ENCODE measurements around the gene KIRREL3.

KIRREL3 gene

DNA sequence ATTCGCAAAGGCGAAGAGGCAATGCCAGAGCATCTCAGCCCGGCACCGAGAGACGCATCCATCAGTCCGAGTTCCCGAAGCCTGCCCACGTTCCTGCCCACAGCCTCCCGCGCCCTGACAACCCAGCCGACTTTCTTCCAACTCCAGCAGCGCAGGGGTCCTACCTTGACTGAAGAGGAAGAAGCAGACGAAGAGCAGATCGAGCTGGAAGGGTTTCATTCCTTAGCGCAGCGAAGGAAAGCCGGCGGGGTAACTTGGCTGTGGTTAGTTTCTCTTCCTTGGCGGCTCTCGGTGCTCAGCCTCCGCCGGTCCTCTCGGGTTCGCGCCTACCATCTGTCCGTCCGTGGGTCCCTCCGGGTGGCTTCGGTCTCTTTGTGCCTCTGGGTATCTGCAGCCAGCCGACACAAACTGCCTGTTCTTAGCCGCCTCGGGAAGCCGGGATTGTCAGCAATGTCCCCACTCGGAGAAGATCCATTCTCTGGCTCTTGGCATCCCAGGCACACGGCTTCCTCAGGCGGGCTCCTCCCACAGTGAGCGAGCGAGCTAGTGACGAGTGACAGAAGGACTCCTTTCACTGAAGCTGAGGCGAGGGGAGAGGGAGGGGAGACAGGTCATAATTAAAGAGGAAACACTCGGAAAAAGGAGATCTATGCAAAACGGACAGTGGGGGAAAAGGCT lies at the start of gene KIRREL3:
Gene KIRREL3, minus strand, starts transcription at position 480 of the 678 bp plus-strand sequence.
- DNase-seq: no peak

DNA sequence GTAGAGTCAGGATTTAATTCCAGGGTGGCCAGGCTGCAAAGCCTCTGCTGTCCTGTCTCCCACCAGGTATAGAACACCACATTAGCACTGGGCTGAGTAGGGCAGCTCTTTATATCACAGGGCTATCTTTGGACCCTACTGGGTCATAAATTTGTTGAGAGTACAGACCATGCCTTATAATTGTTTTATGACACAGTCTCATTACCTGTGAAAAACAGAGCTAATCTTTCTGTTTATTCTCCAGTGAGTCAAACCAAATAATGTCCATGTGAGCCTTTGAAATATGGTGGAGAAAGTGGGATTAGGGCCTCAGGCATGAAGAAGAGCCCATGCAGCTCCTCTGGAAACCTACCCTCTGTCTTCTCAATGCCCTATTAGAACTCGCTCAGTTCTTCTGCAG lies 49.6 kb upstream of the KIRREL3 start:
- no peak for DNase-seq

DNA sequence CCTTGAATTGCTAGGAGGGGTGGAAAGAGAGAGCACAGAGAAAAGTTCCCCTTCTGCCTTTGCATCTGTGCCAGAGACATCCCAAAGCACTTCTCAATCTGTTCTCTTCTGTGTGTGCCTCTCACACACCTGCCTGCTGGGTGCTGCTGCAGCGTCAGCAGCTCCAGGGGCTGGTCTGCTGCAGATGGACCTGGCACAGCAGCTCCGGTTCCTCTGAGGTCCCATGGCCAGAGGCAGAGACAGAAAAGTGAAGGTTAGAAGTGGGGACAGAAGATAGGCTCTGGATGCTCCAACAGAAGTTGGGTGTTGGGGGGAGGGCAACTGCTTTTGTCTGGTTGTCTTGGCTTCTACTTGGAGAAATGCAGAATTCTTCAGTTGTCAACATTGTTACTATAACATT lies 48.9 kb upstream of the KIRREL3 start:
- DNase-seq: no peak

DNA sequence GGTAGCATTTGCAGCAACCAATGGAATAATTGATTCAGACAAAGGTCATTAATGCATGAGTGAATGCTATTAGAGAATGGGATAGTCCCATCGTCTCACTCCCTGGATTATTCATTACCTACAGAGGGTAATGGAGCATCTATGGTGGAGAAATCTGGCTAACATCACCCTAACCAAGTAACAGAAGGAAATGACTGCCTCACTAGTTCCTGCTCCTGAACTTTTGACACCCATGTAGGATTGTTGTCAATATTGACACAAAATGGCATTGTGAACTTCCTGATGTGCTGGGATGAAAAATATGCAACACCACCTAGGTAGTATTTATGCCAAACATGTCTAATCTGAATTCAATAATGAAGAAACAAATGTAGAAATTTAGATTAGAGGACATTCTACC lies 44.0 kb upstream of the KIRREL3 start:
- DNase-seq: no peak

DNA sequence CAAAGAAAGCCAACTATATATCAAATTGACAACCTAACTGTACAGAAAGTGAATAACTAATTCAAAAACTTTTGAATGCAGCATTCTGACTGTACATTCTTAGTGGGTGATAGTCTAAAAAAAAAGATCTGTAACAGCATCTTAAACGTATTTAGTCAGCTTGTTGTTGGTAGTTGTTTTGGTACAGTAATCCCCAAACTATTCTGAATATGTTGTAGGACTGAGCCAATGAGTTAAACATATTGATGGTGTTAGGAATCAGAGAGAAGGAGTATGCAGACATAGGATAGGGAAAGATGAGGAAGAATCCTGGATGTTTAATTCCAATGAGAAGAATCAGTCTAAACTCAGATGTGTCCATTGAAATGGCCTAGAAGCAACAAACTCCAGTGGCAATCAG lies 41.9 kb upstream of the KIRREL3 start:
- no peak for DNase-seq

DNA sequence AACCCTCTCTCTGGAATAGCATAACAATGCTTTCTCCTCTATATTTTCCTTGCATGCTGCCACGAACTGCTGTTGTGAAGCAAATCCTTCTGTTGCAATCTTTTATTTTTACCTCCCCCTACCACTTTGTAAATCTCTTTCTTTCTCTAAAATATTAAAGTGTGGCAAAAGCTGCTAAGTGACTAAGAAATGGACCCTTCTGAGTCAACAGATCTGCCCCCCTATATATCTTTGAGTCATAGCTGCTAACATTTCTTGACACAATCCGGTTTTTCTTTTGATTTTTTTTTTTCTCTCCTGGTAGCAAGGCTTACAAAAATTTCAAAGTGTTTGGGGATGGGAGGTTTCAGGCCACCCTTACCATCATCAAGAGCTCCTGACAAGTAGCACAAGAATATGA lies 39.0 kb upstream of the KIRREL3 start:
- no peak for DNase-seq

DNA sequence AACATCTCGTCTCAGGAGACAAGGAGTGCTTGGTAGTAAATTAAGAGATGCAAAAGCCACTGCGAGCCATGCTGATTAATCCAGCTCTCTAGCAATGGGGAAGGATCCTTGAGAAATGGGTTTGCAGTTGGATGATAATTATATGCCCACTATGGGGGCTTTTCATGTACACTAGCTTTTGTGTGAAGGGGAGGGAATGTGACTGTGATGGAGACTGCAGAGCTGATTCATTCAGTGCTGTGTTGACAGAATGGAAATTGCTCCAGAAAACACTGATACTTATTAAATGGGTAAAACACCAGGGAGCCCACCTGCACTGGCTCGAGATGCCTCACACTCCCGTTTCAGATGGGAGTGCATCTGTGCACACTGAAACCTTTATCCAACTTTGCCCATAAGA lies 37.0 kb upstream of the KIRREL3 start:
- DNase-seq: no peak

DNA sequence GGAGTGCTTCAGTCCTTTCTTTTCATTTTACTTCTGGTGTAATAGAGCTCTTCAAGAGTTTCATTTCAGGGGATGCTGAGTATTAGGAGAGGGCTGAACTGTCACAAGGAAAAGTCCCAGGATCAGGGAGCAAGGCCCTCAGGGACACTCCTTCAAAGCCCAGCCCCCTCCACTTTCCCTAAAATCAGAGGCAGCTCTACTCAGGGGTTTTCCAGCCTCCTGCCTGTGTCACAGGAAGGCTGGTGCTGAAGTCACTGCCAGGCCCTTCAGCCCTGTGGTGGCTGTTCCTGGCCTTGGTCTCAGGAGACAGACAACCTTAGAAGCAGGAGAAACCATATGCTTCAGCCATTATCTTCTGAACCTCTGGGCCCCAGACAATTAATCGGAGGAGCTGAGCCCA lies 36.4 kb upstream of the KIRREL3 start:
- DNase-seq: no peak

DNA sequence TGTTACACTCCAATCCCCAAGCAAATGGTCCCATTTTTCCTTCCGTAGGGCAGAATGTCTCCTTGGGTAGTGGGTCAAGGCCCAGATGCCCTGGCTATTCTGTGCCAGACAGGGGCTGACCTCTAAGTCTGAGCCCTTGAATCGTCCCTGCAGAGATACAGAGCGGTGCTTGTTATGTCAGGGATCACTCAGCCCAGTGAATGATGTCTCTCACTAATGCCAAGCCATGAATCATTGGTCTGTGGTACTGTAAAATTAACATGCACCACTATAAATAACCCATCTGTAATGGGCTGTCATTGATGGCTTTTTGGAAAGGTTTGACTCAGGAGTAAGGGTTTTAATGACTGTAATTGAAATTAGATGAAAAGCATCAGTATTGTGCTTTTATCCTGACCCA lies 35.3 kb upstream of the KIRREL3 start:
- DNase-seq: no peak

DNA sequence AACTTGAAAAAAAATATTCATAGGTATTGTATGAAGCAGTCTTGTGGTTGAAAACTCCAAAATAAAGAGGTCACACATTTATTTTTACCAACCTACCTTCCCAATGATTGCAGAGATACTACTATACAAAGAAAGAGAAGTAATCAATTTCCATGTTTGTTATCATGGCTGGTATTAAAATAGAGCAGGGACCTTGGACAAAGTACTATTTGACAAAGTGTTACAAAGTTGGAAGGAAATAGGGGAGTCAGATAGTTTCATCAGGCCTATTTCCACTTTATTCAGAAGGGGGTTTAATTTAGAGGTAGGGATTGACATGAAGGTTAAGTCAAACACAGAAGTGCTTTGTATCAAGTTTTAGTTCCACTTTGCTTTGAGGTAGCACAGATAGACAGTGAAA lies 34.4 kb upstream of the KIRREL3 start:
- no peak for DNase-seq

DNA sequence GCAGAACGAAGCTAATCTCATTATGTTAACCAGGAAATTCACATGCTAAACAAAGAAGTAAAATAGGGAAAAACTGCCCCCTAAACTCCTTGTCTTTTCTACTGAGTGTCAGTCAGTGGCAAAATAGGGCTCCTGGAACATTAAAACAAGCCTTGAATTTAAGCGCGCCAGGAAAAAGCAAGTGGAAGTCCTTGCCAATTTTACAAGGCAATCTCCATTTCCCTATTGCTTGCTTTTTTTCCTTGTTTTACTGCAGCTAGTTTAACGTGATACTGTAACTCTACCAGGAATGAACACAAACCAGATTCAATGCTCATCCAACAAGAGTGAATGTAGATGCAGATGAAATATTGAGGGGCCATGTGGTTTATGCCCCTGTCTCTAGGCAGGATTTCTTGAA lies 28.1 kb upstream of the KIRREL3 start:
- no peak for DNase-seq

DNA sequence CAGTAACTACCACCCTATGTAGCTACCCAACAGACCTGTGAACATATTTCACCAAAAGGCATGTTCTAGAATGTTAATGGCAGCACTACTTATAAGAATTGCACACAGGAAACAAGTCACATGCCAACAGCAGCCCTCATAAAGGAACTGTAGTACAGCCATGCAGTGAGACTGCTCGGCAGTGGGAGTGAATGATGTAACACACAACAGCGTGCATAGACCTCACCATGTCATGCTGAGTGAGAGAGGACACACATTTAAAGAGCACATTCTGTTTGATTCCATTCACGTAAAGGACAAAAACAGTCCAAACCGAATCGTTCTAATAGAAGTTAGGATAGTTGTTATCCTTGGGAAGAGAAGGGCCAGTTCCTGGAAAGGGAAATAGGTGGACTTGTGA lies 27.2 kb upstream of the KIRREL3 start:
- DNase-seq: no peak

DNA sequence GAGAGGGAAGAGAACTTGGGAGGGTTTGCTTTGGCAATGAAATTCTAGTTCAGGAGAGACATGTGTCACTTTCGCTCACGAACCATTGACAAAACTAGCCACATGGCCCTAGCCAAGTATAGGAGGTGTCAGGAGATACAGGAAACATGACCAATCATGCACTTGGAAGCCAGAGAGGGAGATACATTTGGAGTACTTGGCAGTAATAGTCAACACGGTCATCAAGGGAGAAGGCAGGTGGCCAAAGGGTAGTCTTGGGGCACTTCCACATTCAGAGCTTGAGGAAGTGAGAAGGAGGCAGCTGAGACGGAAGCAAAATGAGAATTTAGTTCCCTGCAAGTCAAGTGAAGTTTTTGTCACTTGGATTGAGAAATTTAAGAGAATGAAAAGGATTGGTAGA lies 26.4 kb upstream of the KIRREL3 start:
- DNase-seq: no peak

DNA sequence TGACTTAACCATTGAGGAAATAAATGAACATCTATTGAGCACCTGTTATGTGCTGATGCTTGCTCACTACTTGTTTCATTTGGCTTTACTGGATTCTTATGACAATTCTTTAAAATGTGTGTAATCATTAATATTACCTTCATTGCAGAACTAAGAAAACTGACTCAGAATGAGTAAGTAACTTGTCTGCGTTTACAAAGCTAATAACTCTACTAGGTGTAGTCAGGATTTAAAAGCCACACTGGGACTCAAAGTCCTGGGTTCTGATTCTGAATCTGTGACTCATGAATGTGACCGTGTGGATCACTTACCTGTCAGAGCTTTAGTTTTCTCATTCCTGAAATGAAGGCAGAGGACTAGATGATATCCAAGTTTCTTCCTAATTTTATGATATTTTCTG lies 23.4 kb upstream of the KIRREL3 start:
- DNase-seq: no peak

DNA sequence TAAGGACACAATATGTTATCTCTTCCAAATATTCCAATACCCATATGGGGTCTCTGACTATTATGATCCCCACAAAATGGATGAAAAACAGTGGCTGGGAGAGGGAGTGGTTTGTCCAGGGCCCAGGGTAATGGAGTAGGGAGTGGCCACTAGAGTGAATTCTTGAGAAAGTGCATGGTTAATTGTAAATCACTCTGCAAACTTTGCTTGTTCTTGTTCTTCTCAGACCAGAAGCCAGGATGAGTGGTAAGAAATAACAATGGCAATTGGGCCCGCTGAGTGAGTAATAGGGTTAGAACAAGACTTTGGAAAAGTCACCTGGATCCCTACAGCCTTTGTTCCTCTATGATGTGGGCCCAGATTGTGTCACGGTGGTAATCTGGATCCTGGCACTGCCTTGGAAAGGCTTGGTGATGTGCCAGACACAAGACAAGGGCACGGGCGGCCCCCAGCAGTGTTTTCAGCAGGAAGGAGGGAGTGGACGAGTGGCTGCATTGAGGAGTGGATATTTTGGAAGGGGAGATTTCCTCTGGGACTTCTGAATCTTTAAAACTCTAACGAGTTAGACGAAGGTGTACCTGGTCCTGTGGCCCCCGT lies 18.2 kb upstream of the KIRREL3 start:
- no peak for DNase-seq

DNA sequence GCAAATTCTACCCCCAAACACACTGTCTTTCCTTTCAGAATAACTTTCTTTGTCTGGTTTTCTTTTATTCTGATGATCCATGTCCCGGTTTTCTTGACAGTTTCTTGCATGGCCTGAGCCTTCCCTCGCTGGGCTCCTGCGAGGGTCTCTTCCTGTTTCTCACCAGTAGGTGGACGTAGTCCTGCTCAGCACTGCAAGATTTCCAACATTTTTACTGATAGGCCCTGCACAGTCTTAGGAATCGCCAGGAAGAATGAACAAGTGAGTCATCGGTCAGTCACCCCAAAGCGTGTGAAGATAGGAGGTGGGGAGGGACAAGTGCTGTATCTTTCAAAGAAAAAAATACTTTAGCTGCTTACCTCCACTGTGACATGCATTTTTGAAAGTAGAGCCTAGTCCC lies 16.9 kb upstream of the KIRREL3 start:
- DNase-seq: no peak

DNA sequence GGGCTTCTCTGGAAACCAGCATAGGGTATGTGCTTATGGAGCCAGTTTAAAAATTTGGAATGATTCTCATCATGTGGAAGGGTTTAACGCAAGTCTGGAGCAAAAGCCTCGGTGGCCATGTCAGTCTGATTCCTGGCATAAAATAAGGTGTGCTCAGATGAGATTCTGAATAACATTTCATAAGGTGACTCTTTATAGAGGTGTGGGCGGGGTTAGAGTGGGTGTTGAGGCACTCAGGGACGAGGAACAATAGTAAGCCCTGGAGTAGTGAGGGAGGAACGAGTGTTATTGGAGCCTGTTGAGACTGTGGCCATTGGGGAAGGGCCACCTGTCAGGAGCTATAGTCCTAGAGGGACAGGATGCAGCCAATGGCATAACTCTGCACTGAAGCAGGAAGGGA lies 13.0 kb upstream of the KIRREL3 start:
- DNase-seq: no peak

DNA sequence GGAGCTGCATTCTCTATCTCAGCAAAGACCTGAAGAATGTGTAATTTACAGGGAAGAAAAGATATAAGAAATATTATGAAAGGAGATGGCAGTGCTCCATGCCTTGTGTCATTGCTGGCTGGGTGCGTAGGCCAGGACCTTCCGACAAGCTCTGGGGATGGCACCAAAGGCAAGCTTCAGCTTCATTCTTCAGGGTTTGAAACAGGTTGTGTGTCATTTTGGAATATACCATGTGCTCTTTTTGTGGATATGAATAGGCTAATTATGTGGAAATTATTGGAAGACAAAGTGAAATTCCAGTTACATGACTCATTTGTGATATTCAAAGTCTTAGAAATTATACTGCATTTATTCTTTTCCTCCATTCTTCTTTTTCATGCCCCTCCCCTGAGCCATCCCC lies 5.7 kb upstream of the KIRREL3 start:
- DNase-seq: no peak

DNA sequence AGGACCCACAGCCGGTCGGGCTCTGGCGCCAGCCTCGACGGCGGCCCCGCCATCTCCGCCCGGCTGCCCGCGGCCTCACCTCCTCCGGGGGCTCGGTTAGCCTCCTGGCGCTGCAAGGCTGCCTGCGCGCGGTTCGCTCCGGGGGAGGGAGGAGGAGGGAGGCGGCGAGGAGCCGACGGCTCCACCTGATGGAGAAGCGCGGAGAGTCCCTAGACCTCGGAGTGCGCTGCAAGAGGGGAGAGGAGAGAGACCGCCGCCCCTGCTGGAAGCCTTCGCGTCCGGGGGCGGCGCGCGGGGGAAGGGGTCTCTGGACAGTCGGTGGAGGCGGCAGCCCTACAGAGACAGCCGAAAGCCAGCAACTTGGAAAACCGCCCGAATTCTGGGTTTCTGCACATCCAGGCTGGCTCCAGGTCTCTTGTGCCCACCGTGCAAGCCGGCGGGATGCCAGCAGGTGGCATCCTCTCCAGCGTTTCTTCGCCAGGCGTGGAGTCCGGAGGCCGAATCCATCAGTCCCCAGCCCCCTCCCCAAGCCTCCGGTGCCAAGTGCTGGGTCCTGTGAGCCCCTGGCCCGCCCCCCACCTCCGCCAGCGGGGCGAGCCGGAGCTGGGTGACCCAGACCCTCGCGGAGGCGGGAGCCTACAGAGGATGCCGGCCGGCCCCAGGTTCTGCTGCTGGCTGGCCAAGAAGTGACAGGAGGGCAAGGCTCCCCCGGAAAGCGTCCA lies 2.9 kb upstream of the KIRREL3 start:
- no peak for DNase-seq

DNA sequence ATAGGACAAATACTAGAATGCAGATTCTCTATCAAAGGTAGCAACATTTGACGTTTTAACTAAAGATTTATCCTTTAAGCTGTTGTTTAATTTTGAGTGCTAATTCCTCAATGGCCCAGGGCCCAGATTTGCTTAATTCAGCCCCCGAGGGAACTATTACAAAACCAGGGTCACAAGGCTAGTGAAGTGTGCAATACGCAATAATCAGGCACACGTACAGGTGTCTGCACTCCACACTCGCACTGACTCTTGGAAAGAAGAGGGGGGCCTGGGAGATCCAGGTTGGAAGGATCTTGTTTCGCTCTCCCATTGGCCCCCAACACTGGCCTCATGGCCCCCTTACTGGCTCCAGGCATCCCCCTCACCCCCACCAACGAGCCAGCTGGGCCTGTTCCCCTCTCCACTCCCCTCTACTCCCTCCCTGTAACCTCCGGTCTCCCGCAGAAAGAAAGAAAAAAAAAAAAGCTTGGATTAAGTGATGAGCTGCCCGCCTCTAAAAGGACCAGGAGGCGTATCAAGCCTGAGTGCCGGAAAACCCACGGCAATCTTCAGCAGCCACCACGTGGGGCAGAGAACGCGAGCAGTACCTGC lies 2.2 kb upstream of the KIRREL3 start:
- DNase-seq: no peak

DNA sequence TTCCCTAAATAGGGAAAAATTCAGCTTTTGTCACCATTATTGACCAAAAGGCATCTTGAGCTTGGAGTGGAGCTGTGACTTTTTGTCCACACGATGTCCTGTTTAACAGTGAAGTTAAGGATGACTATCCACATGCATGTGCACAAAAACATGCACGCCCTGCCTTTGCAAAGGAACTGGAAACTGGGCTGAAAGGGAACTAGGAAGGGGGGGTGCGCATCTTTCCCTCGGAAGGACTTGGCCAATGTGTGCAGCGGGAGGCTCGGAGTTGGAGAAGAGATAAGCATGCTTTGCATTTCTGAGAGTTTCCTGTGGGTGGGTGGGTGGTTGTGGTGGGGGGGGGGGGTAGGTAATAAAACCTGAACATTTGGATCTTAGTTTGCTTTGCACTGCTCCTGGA lies 411 bp upstream of the KIRREL3 start:
- no peak for DNase-seq

DNA sequence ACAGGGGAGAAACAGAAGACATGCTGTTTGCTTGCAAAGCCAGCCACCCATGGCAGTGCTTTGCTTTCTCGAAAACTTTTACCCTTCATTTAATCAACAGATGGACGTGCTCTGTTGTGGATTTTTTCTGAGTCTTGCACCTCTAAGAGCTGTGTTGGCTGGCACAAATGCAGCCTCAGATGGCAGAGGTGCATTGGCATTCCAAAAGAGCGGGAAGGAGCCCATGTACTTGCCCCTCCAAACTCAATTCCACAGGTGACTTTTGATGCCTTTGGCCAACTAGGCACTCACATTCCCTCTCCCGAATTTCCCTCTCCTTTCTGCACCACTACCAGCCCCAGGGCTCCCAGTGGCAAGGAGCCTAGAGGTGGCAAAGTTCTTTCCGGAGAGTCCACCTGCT lies 1.2 kb downstream of the KIRREL3 start:
- DNase-seq: no peak

DNA sequence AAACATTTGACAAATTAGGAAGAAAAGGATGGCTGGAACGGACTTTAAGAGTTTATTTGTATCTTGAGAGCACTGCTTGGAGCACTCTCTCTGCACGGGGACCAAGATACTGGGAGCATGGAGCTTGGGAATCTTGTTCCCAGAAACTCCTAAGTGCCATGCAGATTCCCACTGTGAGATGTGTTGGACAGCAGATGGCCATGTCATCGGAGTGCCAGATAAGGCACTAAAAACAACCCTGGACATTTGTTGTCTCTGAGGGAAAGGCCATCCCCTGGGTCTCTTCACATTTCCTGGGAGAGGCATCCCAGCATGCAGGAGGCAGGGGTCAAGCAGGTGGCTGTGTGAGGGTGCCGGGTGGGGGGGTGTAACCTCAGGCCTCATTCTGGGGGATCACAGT lies 2.9 kb downstream of the KIRREL3 start:
- no peak for DNase-seq

DNA sequence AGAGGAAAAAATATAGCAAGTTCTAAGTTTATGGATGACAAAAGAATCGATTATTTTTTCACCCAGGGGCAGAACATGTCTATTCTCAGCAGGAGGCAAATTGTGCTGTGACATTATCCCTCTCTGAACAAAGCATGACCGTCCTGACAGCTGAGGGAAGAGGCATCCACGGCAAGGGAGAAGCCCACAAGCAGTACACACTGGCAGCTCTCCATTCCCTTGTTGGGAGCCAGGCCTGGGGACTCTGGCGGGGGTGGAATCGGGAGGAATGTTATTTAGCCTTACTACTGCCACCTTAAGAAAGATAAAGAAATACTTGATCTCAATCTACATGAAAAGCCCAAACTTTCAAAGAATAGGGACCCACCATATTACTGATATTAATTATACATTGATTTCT lies 3.4 kb downstream of the KIRREL3 start:
- DNase-seq: no peak
